Retinal pigment epithelial cell (primary cell): ENCODE results near the gene PABPN1L.

Experiments
- DNase-seq: peaks from one replicate; pipeline ENCODE4 v3.0.0-alpha.2; 2010; ENCODE audit warnings: low read depth
- H3K4me3 ChIP-seq: 2 replicates; pipeline ENCODE4 v1.5.1; 2011; ENCODE audit warnings: mild to moderate bottlenecking, low read length, control low read depth, moderate library complexity
- CTCF ChIP-seq: conservative IDR thresholded peaks from 2 replicates; pipeline ENCODE4 v1.5.1; 2011; ENCODE audit warnings: low read depth, low read length, control low read depth, inconsistent platforms

PABPN1L gene

GRCh38 chr16:88911946-88912310 is 45.5 kb upstream of the PABPN1L start:
- DNase-seq: no peak
- H3K4me3 ChIP-seq: no peak overlapping the region
- no peak for TF ChIP-seq CTCF

- DNase-seq: no peak
- no peak overlapping the region for H3K4me3 ChIP-seq
- TF ChIP-seq CTCF: no peak
Observed at GRCh38 chr16:88911136-88911945, 44.9 kb upstream of the PABPN1L start.

GRCh38 chr16:88910284-88911135 is 44.0 kb upstream of the PABPN1L start:
- no peak for DNase-seq
- no peak for TF ChIP-seq CTCF
- no peak overlapping the region for H3K4me3 ChIP-seq

GRCh38 chr16:88909431-88910210 is 43.2 kb upstream of the PABPN1L start:
- no peak overlapping the region for H3K4me3 ChIP-seq
- DNase-seq: no peak
- TF ChIP-seq CTCF: no peak

GRCh38 chr16:88908307-88908706 is 41.8 kb upstream of the PABPN1L start:
- no peak for TF ChIP-seq CTCF
- DNase-seq: no peak
- no peak overlapping the region for H3K4me3 ChIP-seq

- no peak for DNase-seq
- no peak for TF ChIP-seq CTCF
- H3K4me3 ChIP-seq: no peak overlapping the region
Observed at GRCh38 chr16:88907768-88908167, 41.3 kb upstream of the PABPN1L start.
